Muscle of arm (tissue), 14 donors: Measurements from ENCODE around the gene ECPAS. TPM values are rescaled to one million over a fixed set of nuclear protein-coding genes. Genes with fewer than 3 reads are reported as not detected.
A peak's percentile ranks its signal among the peaks of the same experiment; 100 is the strongest.
"Not testable (repeated sequence)": the region's sequence is repeated elsewhere in the genome, so short reads cannot be mapped to it uniquely, and the experiment has no call there.

Experiments
- DNase-seq: peaks from one replicate; pipeline ENCODE4 v3.0.0-alpha.2; 2013
- long read RNA-seq, 11 donors: transcript quantifications; one replicate each; lab custom pipeline, GENCODE V29; 2026
- polyA plus RNA-seq, 12 donors: library from polyadenylated mRNA; unstranded; fragments of 120-200 nt; gene quantifications; one replicate each; pipeline ENCODE4 v1.2.1, GENCODE V29; 2013; ENCODE audit not compliant: insufficient read length in 12 of 12

The ECPAS gene
- polyA plus RNA-seq = 100 to 1,000 TPM in 10 of 12 donors, 10 to 100 TPM in 1, not detected in 1; 76.4 to 192 (median 142) TPM
- long read RNA-seq, donor 1, partial matches to known transcripts = 15 of 15 reads
- long read RNA-seq, donor 1, other reads (novel, unspliced or antisense) = 0 of 15 reads
- long read RNA-seq, donor 2, full-length matches to known transcripts = 2 of 51 reads
- long read RNA-seq, donor 2, partial matches to known transcripts = 49 of 51 reads
- long read RNA-seq, donor 2, other reads (novel, unspliced or antisense) = 0 of 51 reads
- long read RNA-seq, donor 3, partial matches to known transcripts = 33 of 34 reads
- long read RNA-seq, donor 3, other reads (novel, unspliced or antisense) = 0 of 34 reads
- long read RNA-seq, donor 4, partial matches to known transcripts = 30 of 30 reads
- long read RNA-seq, donor 4, other reads (novel, unspliced or antisense) = 0 of 30 reads
- long read RNA-seq, donor 5 = 0 reads
- long read RNA-seq, donor 6, partial matches to known transcripts = 45 of 45 reads
- long read RNA-seq, donor 6, other reads (novel, unspliced or antisense) = 0 of 45 reads
- long read RNA-seq, donor 7, partial matches to known transcripts = 12 of 12 reads
- long read RNA-seq, donor 7, other reads (novel, unspliced or antisense) = 0 of 12 reads
- long read RNA-seq, donor 8, partial matches to known transcripts = 150 of 150 reads
- long read RNA-seq, donor 8, other reads (novel, unspliced or antisense) = 0 of 150 reads
- long read RNA-seq, donor 9, full-length matches to known transcripts = 1 of 11 reads
- long read RNA-seq, donor 9, partial matches to known transcripts = 10 of 11 reads
- long read RNA-seq, donor 9, other reads (novel, unspliced or antisense) = 0 of 11 reads
- long read RNA-seq, donor 10, partial matches to known transcripts = 72 of 79 reads
- long read RNA-seq, donor 10, other reads (novel, unspliced or antisense) = 7 of 79 reads
- long read RNA-seq, donor 11, full-length matches to known transcripts = 1 of 64 reads
- long read RNA-seq, donor 11, partial matches to known transcripts = 63 of 64 reads
- long read RNA-seq, donor 11, other reads (novel, unspliced or antisense) = 0 of 64 reads

DNA sequence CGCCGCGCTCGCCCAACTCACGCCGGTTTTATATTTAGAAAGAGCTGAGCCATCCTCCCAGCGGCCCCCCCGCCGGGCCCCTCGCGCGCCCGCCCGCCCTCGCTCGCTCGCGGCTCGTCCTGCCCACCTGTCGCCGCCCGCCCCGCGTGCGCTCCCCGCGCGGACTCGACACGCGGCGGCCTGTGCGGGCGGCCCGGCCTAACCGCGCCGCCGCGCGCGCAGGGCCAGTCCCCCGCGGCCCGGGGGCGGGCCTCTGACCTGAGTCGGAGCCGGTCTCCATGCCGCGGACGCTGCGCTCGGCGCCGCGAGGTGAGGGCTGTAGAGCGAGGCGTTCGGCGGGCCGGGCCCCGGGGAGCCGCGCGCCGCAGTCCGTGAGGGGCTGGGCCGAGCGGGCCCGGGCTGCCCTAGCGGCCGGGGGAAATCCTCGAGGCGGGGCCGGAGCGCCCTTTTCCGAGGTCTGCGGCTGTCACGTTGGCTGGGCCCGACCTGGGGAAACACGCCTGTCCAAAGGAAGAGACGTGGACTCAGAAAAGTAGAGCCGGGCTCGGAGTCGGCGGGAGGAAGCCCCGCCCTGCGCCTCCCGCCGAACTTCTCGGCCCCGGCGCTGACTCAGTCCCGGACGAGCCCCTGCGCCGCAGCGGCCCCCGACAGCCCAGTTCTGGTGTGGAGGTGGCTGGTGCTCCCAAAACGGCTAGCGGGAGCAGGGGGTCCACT lies at the start of gene ECPAS:
ECPAS (minus strand) TSS at position 526 of the 714 bp plus-strand sequence. CDS start 11,465 bp downstream, outside the sequence.
- peak; percentile 74 for DNase-seq

GRCh38 chr9:111533099-111533790 lies 49.1 kb upstream of the ECPAS start:
- no peak for DNase-seq

GRCh38 chr9:111531716-111532115 lies 47.5 kb upstream of the ECPAS start:
- DNase-seq = no peak

DNA sequence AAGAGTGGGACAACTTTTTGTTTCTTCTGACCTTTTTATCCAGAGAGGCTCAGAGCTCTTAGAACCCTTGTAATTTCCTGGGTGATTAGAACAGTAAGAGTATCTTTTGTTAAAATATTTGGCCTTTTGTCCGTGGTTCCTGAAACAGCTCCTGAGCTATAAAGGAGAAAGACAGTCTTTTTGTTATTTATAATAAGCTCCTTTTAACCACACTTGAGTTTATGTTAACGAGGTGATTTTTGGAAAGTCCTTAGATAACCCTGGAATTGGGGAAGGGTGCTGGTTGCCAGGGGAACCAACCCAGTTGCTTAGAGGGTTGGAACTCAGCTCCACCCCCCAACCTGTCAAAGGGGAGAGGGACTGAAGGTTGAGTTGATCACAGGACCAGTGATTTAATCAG lies 45.6 kb upstream of the ECPAS start:
- DNase-seq = no peak

GRCh38 chr9:111527347-111527746 lies 43.2 kb upstream of the ECPAS start:
- no peak for DNase-seq

DNA sequence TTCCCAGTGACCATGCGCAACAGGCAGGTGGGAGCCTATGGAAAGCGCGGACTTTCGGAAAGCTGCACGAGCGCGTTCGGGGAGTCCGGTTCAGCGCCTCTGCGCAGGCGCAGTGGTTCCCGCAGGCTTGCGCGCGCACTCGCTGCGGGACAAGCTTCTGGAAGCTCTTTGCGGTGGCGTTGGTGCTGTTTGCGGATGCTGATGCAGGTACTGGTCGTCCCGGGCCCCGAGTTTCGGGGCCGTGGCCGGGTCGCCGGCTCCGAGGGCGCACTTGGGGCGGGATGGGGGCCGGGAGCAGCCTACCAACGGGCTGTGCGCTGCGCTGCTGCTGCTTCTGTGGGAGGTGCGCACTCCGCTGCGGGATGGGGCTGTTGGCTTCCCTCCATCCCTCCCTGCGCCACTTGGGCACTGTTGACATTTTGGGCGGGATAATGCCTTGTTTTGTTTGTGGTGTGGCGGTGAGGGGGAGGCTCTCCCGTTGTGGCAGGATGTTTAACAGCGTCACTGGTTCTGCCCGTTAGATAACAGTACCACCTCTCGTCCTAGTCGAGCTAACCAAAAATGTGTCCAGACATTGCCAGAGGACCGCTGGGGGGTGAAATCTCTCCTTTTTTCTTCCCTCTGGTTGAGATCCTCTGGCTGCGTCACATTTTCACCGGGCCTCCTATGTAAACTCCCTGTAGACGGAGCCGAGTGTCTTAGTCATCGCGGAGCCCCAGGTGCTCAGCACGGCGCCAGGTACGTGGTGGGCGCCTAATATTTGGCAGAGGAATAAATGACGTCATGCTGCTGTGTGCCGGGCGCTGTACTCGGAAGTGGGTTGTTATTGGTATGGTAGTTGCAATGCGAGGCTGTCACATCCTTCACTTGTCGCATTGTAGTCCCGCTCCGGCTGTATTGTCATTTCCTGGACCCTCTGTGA lies 41.1 kb upstream of the ECPAS start, which contains the start of gene ZNF483:
ZNF483 (plus strand) TSS at position 124 of the 922 bp plus-strand sequence. CDS start 2,217 bp downstream, outside the sequence.
- DNase-seq = peak; percentile 87

GRCh38 chr9:111524731-111525055 lies 40.5 kb upstream of the ECPAS start:
- no peak for DNase-seq

DNA sequence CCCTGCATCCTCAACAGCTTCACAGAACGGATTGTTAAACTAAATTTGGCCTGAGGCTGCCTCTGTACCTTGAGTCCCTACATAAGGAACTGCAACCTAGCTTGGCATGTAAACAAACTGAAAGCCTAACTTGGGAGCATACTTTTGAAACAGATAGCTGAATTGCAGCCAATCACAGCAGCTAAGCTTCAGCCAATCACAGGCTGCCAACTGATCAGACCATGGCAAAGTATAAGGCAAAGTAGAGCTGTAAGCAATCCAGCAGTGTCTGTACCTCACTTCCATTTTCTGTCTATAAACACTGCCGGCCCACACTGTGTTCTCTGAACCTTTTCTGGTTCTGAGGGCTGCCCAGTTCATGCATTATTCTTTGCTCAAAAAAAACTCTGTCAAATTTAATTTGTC lies 31.9 kb upstream of the ECPAS start:
- no peak for DNase-seq

DNA sequence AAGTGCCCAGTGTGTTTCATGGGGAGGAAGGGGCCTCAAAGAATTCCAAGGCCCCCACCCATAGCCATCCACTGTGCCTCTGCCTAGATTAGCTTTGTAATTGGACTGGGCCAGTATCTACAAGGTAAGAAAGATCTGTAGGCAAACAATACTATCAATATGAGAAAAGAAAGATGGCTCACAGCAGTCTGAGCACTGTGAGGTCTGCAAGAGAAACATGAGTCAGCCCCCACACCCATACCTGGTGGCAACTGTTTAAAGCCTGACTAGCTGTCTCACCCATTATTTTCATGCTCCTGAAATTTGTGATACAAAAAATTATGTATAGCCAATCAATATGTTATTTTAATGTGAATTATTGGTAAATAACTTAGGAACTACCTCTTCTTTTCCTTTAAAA lies 30.8 kb upstream of the ECPAS start:
- DNase-seq = no peak

DNA sequence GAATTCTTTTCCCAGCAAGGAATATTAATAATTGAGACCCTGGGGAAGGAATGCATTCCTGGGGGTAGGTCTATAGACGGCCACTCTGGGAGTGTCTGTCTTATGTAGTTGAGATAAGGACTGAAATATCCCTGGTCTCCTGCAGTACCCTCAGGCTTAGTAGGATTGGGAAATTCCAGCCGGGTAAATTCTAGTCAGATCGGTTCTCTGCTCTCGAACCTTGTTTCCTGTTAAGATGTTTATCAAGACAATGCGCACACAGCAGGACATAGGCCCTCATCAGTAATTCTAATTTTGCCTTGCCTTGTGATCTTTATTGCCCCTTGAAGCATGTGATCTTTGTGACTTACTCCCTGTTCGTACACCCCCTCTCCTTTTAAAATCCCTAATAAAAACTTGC lies 27.4 kb upstream of the ECPAS start:
- not testable (repeated sequence) for DNase-seq

DNA sequence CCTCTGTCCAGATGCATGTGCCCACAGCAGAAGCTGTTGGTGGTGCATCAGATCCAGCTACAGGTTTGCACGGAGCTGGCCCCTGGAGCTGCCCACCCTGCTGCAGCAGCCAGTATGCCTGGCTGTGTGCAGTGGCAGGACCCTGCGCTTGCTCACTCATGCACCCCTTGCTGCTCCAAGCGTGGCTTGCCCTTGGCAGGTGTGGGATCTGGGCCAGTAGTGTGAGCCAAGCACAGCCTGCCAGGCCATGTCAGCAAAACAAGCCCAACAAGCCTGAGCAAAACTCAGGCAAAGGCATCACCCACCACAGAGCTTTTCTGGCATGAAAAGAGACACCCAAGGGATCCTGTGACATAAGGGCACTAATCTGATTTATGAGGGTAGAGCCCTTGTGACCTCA lies 18.3 kb upstream of the ECPAS start:
- no peak for DNase-seq

DNA sequence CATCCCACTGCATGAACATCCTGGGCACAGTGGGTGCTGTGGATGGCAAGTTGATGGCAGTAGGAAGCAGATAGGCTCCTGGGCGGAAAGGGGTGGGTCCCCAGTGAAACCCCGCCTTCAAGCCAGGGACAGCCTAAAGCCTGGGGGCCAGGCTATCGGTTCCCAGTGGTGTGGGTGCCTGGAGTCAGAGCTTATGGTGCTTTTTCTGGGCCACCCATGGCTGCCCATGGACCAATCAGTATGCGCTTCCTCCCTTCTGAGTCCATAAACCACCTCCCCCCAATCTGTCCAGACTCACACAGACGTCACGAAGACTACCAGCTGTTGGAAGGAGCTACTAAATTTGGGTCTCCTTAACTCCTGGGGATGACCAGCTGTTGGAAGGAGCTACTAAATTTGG lies 17.5 kb upstream of the ECPAS start:
- no peak for DNase-seq

- DNase-seq = no peak
Observed at GRCh38 chr9:111501005-111501562, 16.9 kb upstream of the ECPAS start.

DNA sequence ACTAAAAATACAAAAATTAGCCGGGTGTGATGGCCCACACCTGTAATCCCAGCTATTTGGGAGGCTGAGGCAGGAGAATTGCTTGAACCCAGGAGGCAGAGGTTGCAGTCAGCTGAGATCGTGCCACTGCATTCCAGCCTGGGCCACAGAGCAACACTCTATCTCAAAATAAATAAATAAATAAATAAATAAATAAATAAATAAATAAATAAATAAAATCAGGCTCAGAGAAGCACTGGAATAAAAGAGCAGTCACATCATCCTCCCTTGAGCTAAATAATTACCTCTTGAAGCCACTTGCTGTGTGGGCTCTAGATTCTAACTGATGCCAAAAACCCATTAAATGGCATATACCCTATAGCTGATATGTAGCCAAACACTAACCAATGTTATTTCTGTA lies 13.0 kb upstream of the ECPAS start:
- DNase-seq = not testable (repeated sequence)

- no peak for DNase-seq
Observed at GRCh38 chr9:111484572-111484894, 350 bp upstream of the ECPAS start.

GRCh38 chr9:111483439-111483857 lies 735 bp downstream of the ECPAS start:
- DNase-seq = peak; percentile 41

GRCh38 chr9:111482694-111483438 lies 1.3 kb downstream of the ECPAS start:
- peak; percentile 64 for DNase-seq

- peak; percentile 5 for DNase-seq
Observed at GRCh38 chr9:111481885-111482636, 2.1 kb downstream of the ECPAS start.
